VCaP (cell line): ENCODE results near the gene KCNH8.

ENCODE experiments used
- H3K27ac ChIP-seq: fragments of 450-650 bp; 2 replicates; pipeline ENCODE4 v1.5.1; 2017
- CTCF ChIP-seq: fragments of 450-650 bp; conservative IDR thresholded peaks from 2 replicates; pipeline ENCODE4 v1.5.1; 2017; ENCODE audit warnings: mild to moderate bottlenecking, moderate library complexity

KCNH8 gene

GRCh38 chr3:19114461-19114860 lies 33.8 kb upstream of the KCNH8 start:
- no peak for TF ChIP-seq CTCF
- H3K27ac ChIP-seq: no peak overlapping the region

- no peak overlapping the region for H3K27ac ChIP-seq
- TF ChIP-seq CTCF: no peak
These were observed 32.1 kb upstream of the KCNH8 start for GRCh38 chr3:19116239-19116638.

GRCh38 chr3:19124752-19125151 lies 23.6 kb upstream of the KCNH8 start:
- TF ChIP-seq CTCF: no peak
- no peak overlapping the region for H3K27ac ChIP-seq

- no peak overlapping the region for H3K27ac ChIP-seq
- no peak for TF ChIP-seq CTCF
These were observed 8.4 kb upstream of the KCNH8 start for GRCh38 chr3:19139863-19140262.

GRCh38 chr3:19146685-19147650 lies 1.3 kb upstream of the KCNH8 start:
- H3K27ac ChIP-seq: peak overlapping the region; percentile 97
- peak; percentile 75 for TF ChIP-seq CTCF

GRCh38 chr3:19148768-19149091 lies 420 bp downstream of the KCNH8 start:
- TF ChIP-seq CTCF: no peak
- H3K27ac ChIP-seq: peak overlapping the region; percentile 97

- TF ChIP-seq CTCF: no peak
- peak overlapping the region; percentile 97 for H3K27ac ChIP-seq
These were observed 1.1 kb downstream of the KCNH8 start for GRCh38 chr3:19149368-19149767.
